Endothelial cell of umbilical vein (primary cell): ENCODE results near the gene THAP10. TPM values are rescaled to one million over a fixed set of nuclear protein-coding genes. Genes with fewer than 3 reads are reported as not detected.

Source experiments
- BruUV-seq: library from RNA; stranded (reverse); fragments of 400-500 nt; replicated peaks from 2 replicates; lab custom pipeline; 2021; lab: Mats Ljungman, UMichigan
- CTCF ChIA-PET: fragments of 300-600, 350-600 bp; sonication (Branson Sonifier 250); formaldehyde crosslinking; loops from one replicate; lab custom pipeline; 2021; ENCODE audit warnings: antibody characterized with exemption, inconsistent platforms; lab: Charles Lee
- POLR2A ChIA-PET: fragments of 300-600, 350-600 bp; sonication (Branson Sonifier 250); formaldehyde crosslinking; loops from one replicate; lab custom pipeline; 2021; ENCODE audit warnings: antibody characterized with exemption, inconsistent platforms; lab: Charles Lee
- DNase-seq: peaks from one replicate; pipeline ENCODE4 v3.0.0-alpha.2; 2011; ENCODE audit warnings: low read depth, low spot score
- FAIRE-seq: peaks from 2 replicates; lab custom pipeline; 2011; peaks lifted over from hg19 to GRCh38; lab: Jason Lieb, UNC
- H2AFZ ChIP-seq: 2 replicates; pipeline ENCODE4 v1.6.0; 2012; ENCODE audit warnings: low read depth, low read length, control low read depth, inconsistent platforms
- H3K27ac ChIP-seq: 2 replicates; pipeline ENCODE4 v1.5.1; 2011; ENCODE audit warnings: low read depth, mild to moderate bottlenecking, control low read depth, low read length, moderate library complexity; ENCODE audit not compliant: insufficient read depth
- H3K27me3 ChIP-seq, 2 experiments: 2 replicates each; pipeline versions ENCODE4 v1.6.0 to v1.6.1; 2011; ENCODE audit warnings: low read length in 2 of 2, mixed read lengths in 1 of 2; ENCODE audit not compliant: control insufficient read depth in 2 of 2, insufficient read depth in 2 of 2
- H3K36me3 ChIP-seq, 2 experiments: 2 replicates in 1 of 2; 3 replicates in 1 of 2; pipeline ENCODE4 v1.5.1; 2011; ENCODE audit warnings: low read length in 2 of 2, mild to moderate bottlenecking in 1 of 2, moderate library complexity in 1 of 2; ENCODE audit not compliant: control insufficient read depth in 2 of 2, insufficient read depth in 2 of 2; ENCODE audit errors: extremely low read depth in 1 of 2
- H3K4me1 ChIP-seq: 3 replicates; pipeline ENCODE4 v1.5.1; 2011; ENCODE audit warnings: mild to moderate bottlenecking, low read length; ENCODE audit not compliant: control insufficient read depth, insufficient read depth; ENCODE audit errors: extremely low read depth
- H3K4me2 ChIP-seq: 2 replicates; pipeline ENCODE4 v1.6.1; 2011; ENCODE audit warnings: low read length, control low read depth, mixed read lengths; ENCODE audit not compliant: insufficient read depth
- H3K4me3 ChIP-seq, 3 experiments: fragments of 200-600 bp in 1 of 3; sonication (generic), shearing (Covaris generic) in 1 of 3; replicated peaks in 1 of 3; 2 replicates each; pipeline ENCODE4 v1.5.1; 2011 to 2016; ENCODE audit warnings: control low read depth in 3 of 3, low read length in 3 of 3, mild to moderate bottlenecking in 2 of 3, inconsistent platforms in 1 of 3, low read depth in 1 of 3, moderate library complexity in 1 of 3; ENCODE audit not compliant: insufficient read depth in 1 of 3
- H3K79me2 ChIP-seq: 2 replicates; pipeline ENCODE4 v1.6.0; 2012; ENCODE audit warnings: low read length, inconsistent platforms; ENCODE audit not compliant: control insufficient read depth, insufficient read depth
- H3K9ac ChIP-seq: replicated peaks from 2 replicates; pipeline ENCODE3; 2011; ENCODE audit warnings: low read length, control low read depth; ENCODE audit not compliant: insufficient read depth; ENCODE audit errors: extremely low read depth
- H3K9me1 ChIP-seq: replicated peaks from 3 replicates; pipeline ENCODE4 v1.6.0; 2011; ENCODE audit warnings: mild to moderate bottlenecking, low read length; ENCODE audit not compliant: control insufficient read depth, insufficient read depth; ENCODE audit errors: extremely low read depth
- H3K9me3 ChIP-seq: replicated peaks from 2 replicates; pipeline ENCODE4 v1.5.1; 2012; ENCODE audit warnings: low read length, inconsistent platforms; ENCODE audit not compliant: control insufficient read depth, insufficient read depth
- H4K20me1 ChIP-seq: replicated peaks from 2 replicates; pipeline ENCODE3; 2011; ENCODE audit warnings: mild to moderate bottlenecking, low read length; ENCODE audit not compliant: control insufficient read depth, insufficient read depth; ENCODE audit errors: extremely low read depth
- EZH2 ChIP-seq: IDR thresholded peaks from 2 replicates; pipeline ENCODE4 v1.6.1; 2012; ENCODE audit warnings: borderline replicate concordance, low read depth, mild to moderate bottlenecking, moderate library complexity, low read length, inconsistent platforms; ENCODE audit not compliant: severe bottlenecking
- FOS ChIP-seq: IDR thresholded peaks from 2 replicates; pipeline ENCODE4 v1.6.1; 2011; ENCODE audit warnings: mild to moderate bottlenecking, low read length, moderate library complexity, borderline replicate concordance; ENCODE audit not compliant: insufficient read depth
- GATA2 ChIP-seq: IDR thresholded peaks from 2 replicates; pipeline ENCODE4 v1.7.0; 2011; ENCODE audit warnings: low read depth, mild to moderate bottlenecking, moderate library complexity, mixed read lengths, low read length; ENCODE audit not compliant: insufficient read length, insufficient read depth
- JUN ChIP-seq: IDR thresholded peaks from 2 replicates; pipeline ENCODE4 v1.6.1; 2011; ENCODE audit warnings: borderline replicate concordance, low read depth; ENCODE audit not compliant: insufficient read length, insufficient read depth
- MYC ChIP-seq: IDR thresholded peaks from one replicate; pipeline ENCODE4 v1.6.1; 2011; ENCODE audit warnings: mild to moderate bottlenecking, low read depth, low read length
- POLR2A ChIP-seq: IDR thresholded peaks from 2 replicates; pipeline ENCODE4 v1.6.1; 2012; ENCODE audit warnings: low read depth, mild to moderate bottlenecking, control low read depth, low read length
- POLR2AphosphoS5 ChIP-seq: IDR thresholded peaks from 2 replicates; pipeline ENCODE4 v1.6.1; 2012; ENCODE audit warnings: low read depth, mild to moderate bottlenecking, control low read depth, low read length, moderate library complexity; ENCODE audit not compliant: insufficient read depth
- dilution Hi-C: fragments of 300-500 bp; cut with MboI; formaldehyde crosslinking; loops from one replicate; pipeline ENCODE4 v1.15.0; 2019; ENCODE audit warnings: low sequenced_read_pairs; ENCODE audit not compliant: extremely low pct_ligation_motif_present
- intact Hi-C: fragments of 100-400 bp; cut with micrococcal nuclease; formaldehyde crosslinking; loops from one replicate; pipeline ENCODE4 v1.10.0; 2022
- polyA plus RNA-seq, 4 experiments: library from polyadenylated mRNA; depleted of rRNA in 3 of 4; stranded (reverse) in 3 of 4; unstranded in 1 of 4; fragments of >200 nt; gene quantifications; 2 replicates each; pipeline versions ENCODE4 v1.2.1 to v1.2.3, GENCODE V29; 2011 to 2012; ENCODE audit warnings: missing spikeins in 1 of 4
- total RNA-seq: library from RNA; stranded (reverse); gene quantifications from 2 replicates; pipeline ENCODE4 v1.2.3, GENCODE V29; 2021
- TF ChIP-seq, protein P1 (sequence below), 2 donors: IDR thresholded peaks; 1 replicate in 1 of 2; 2 replicates in 1 of 2; pipeline ENCODE4 v1.5.1; 2011; ENCODE audit warnings: low read length in 2 of 2, mild to moderate bottlenecking in 2 of 2, moderate library complexity in 2 of 2, control low read depth in 1 of 2, inconsistent platforms in 1 of 2, low read depth in 1 of 2; ENCODE audit not compliant: insufficient read depth in 1 of 2; ENCODE audit errors: extremely low read depth in 1 of 2
- TF ChIP-seq, protein P2 (sequence below): IDR thresholded peaks from 2 replicates; pipeline ENCODE4 v1.6.1; 2011; ENCODE audit not compliant: insufficient read depth, insufficient read length

Gene THAP10
- total and polyA plus RNA-seq, 2 donors (not counting 3 experiments of a cell fraction or from before 2014, with no cell fraction given): 1.7 to 4.0 TPM

- TF ChIP-seq FOS: no peak
- TF ChIP-seq, protein P1, sequence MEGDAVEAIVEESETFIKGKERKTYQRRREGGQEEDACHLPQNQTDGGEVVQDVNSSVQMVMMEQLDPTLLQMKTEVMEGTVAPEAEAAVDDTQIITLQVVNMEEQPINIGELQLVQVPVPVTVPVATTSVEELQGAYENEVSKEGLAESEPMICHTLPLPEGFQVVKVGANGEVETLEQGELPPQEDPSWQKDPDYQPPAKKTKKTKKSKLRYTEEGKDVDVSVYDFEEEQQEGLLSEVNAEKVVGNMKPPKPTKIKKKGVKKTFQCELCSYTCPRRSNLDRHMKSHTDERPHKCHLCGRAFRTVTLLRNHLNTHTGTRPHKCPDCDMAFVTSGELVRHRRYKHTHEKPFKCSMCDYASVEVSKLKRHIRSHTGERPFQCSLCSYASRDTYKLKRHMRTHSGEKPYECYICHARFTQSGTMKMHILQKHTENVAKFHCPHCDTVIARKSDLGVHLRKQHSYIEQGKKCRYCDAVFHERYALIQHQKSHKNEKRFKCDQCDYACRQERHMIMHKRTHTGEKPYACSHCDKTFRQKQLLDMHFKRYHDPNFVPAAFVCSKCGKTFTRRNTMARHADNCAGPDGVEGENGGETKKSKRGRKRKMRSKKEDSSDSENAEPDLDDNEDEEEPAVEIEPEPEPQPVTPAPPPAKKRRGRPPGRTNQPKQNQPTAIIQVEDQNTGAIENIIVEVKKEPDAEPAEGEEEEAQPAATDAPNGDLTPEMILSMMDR (IDR thresholded peaks at IDR 0.05; ENCODE audit: extremely low read depth in 1 of 2, insufficient read depth in 1 of 2, low read depth in 1 of 2, low read length in 2 of 2): no peak
- TF ChIP-seq, protein P2, sequence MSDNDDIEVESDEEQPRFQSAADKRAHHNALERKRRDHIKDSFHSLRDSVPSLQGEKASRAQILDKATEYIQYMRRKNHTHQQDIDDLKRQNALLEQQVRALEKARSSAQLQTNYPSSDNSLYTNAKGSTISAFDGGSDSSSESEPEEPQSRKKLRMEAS: no peak
- no peak for TF ChIP-seq EZH2
- no peak for TF ChIP-seq GATA2
- no peak for TF ChIP-seq MYC
- no peak for TF ChIP-seq JUN
- TF ChIP-seq POLR2AphosphoS5: no peak
- TF ChIP-seq POLR2A: no peak
- Histone ChIP-seq H3K4me1 (peaks cover 14% of the 10 kb centered on the region), H3K9me1 (no peaks in the 10 kb centered on the region), H3K4me3 (no peak overlapping the region), H3K36me3 (peaks cover 0 to 18% of the 10 kb centered on the region in 2 experiments), H4K20me1 (no peaks in the 10 kb centered on the region), H3K4me2 (no peak overlapping the region), H3K9me3 (no peaks in the 10 kb centered on the region), H3K27ac (no peak overlapping the region), H3K27me3 (no peaks in the 10 kb centered on the region), H3K9ac (no peak overlapping the region), H2AFZ (no peak overlapping the region), H3K79me2 (no peaks in the 10 kb centered on the region)
- FAIRE-seq: no peak
- intact Hi-C loops (no loop called here), dilution Hi-C loops (no loop called here)
- DNase-seq: no peak
- BruUV-seq: no TSS peak
- ChIA-PET POLR2A (no interaction called here), CTCF (interaction anchor here (0.7 to 3.6 kb wide), 6 partner anchors 10 to 249 kb away, joined by 3 to 30 read pairs (median 6); no protein-coding TSS in a partner anchor)
These were observed 57.2 kb downstream of the THAP10 start for GRCh38 chr15:70834999-70835398.
